ENCODE data around the gene ZNF189. TPM values are rescaled to one million over a fixed set of nuclear protein-coding genes. Genes with fewer than 3 reads are reported as not detected.

ZNF189 gene
- total RNA-seq, 1 donor from 2014 or later: 61.4 TPM

- DNase-seq (ENCODE audit: low spot score): no peak
Measured at GRCh38 chr9:101418518-101419430, 20.1 kb downstream of the ZNF189 start.

GRCh38 chr9:101419863-101420262 lies 21.2 kb downstream of the ZNF189 start:
- DNase-seq (ENCODE audit: low spot score): no peak

- DNase-seq (ENCODE audit: low spot score): peak; percentile 86
Measured at GRCh38 chr9:101421653-101422065, 23.0 kb downstream of the ZNF189 start.

GRCh38 chr9:101427358-101427757 lies 28.7 kb downstream of the ZNF189 start:
- DNase-seq (ENCODE audit: low spot score): no peak

GRCh38 chr9:101427957-101428655 lies 29.5 kb downstream of the ZNF189 start:
- no peak for DNase-seq (ENCODE audit: low spot score)

- DNase-seq (ENCODE audit: low spot score): no peak
Measured at GRCh38 chr9:101428909-101429308, 30.3 kb downstream of the ZNF189 start.

- DNase-seq (ENCODE audit: low spot score): no peak
Measured at GRCh38 chr9:101429736-101430135, 31.1 kb downstream of the ZNF189 start.

GRCh38 chr9:101432171-101432570 lies 33.5 kb downstream of the ZNF189 start:
- DNase-seq (ENCODE audit: low spot score): no peak

GRCh38 chr9:101432740-101433139 lies 34.1 kb downstream of the ZNF189 start:
- no peak for DNase-seq (ENCODE audit: low spot score)

- peak; percentile 72 for DNase-seq (ENCODE audit: low spot score)
Measured at GRCh38 chr9:101433229-101433628, 34.6 kb downstream of the ZNF189 start.

- no peak for DNase-seq (ENCODE audit: low spot score)
Measured at GRCh38 chr9:101434998-101435397, 36.3 kb downstream of the ZNF189 start.

GRCh38 chr9:101435601-101436079 lies 37.0 kb downstream of the ZNF189 start, which contains the start of gene ALDOB:
TSS of gene ALDOB (minus strand) at chr9:101435774. CDS start at chr9:101430887, 4,887 bp downstream.
- DNase-seq (ENCODE audit: low spot score): no peak

GRCh38 chr9:101437806-101438232 lies 39.2 kb downstream of the ZNF189 start:
- DNase-seq (ENCODE audit: low spot score): peak; percentile 77

GRCh38 chr9:101438523-101438922 lies 39.9 kb downstream of the ZNF189 start:
- DNase-seq (ENCODE audit: low spot score): no peak

GRCh38 chr9:101440714-101441230 lies 42.1 kb downstream of the ZNF189 start:
- no peak for DNase-seq (ENCODE audit: low spot score)

- DNase-seq (ENCODE audit: low spot score): peak; percentile 34
Measured at GRCh38 chr9:101442318-101442717, 43.7 kb downstream of the ZNF189 start.

- DNase-seq (ENCODE audit: low spot score): no peak
Measured at GRCh38 chr9:101442736-101443135, 44.1 kb downstream of the ZNF189 start.

GRCh38 chr9:101443364-101443771 lies 44.7 kb downstream of the ZNF189 start:
- peak; percentile 92 for DNase-seq (ENCODE audit: low spot score)

- DNase-seq (ENCODE audit: low spot score): no peak
Measured at GRCh38 chr9:101445353-101446029, 46.8 kb downstream of the ZNF189 start.

GRCh38 chr9:101446732-101447131 lies 48.1 kb downstream of the ZNF189 start:
- no peak for DNase-seq (ENCODE audit: low spot score)

GRCh38 chr9:101448680-101449070 lies 50.0 kb downstream of the ZNF189 start:
- DNase-seq (ENCODE audit: low spot score): no peak

All from mucosa of gallbladder (tissue), 1 donor.